ENCODE data around the gene ARID5A.

ARID5A gene

GRCh38 chr2:96558061-96558460 is 21.5 kb downstream of the ARID5A start:
- H3K4me3 ChIP-seq (ENCODE audit: low read depth, low read length), result no peak overlapping the region
- TF ChIP-seq CTCF (IDR thresholded peaks at IDR 0.05; ENCODE audit: borderline replicate concordance, insufficient read depth, low read depth, low read length), result no peak

GRCh38 chr2:96558485-96558884 is 21.9 kb downstream of the ARID5A start:
- no peak for TF ChIP-seq CTCF (IDR thresholded peaks at IDR 0.05; ENCODE audit: borderline replicate concordance, insufficient read depth, low read depth, low read length)
- no peak overlapping the region for H3K4me3 ChIP-seq (ENCODE audit: low read depth, low read length)

- TF ChIP-seq CTCF (IDR thresholded peaks at IDR 0.05; ENCODE audit: borderline replicate concordance, insufficient read depth, low read depth, low read length), result no peak
- no peak overlapping the region for H3K4me3 ChIP-seq (ENCODE audit: low read depth, low read length)
Measured at GRCh38 chr2:96564026-96564425, 27.5 kb downstream of the ARID5A start.

GRCh38 chr2:96564563-96564962 is 28.0 kb downstream of the ARID5A start:
- no peak overlapping the region for H3K4me3 ChIP-seq (ENCODE audit: low read depth, low read length)
- no peak for TF ChIP-seq CTCF (IDR thresholded peaks at IDR 0.05; ENCODE audit: borderline replicate concordance, insufficient read depth, low read depth, low read length)

- no peak for TF ChIP-seq CTCF (IDR thresholded peaks at IDR 0.05; ENCODE audit: borderline replicate concordance, insufficient read depth, low read depth, low read length)
- no peak overlapping the region for H3K4me3 ChIP-seq (ENCODE audit: low read depth, low read length)
Measured at GRCh38 chr2:96565111-96565510, 28.6 kb downstream of the ARID5A start.

- TF ChIP-seq CTCF (IDR thresholded peaks at IDR 0.05; ENCODE audit: borderline replicate concordance, insufficient read depth, low read depth, low read length), result no peak
- no peak overlapping the region for H3K4me3 ChIP-seq (ENCODE audit: low read depth, low read length)
Measured at GRCh38 chr2:96568094-96568493, 31.5 kb downstream of the ARID5A start.

GRCh38 chr2:96574364-96574763 is 37.8 kb downstream of the ARID5A start:
- TF ChIP-seq CTCF (IDR thresholded peaks at IDR 0.05; ENCODE audit: borderline replicate concordance, insufficient read depth, low read depth, low read length), result peak; percentile 32; the same call in 1 of the 2 replicates
- no peak overlapping the region for H3K4me3 ChIP-seq (ENCODE audit: low read depth, low read length)

Data from GM12875 (cell line).